Measurements from ENCODE around the gene SETBP1. TPM values are rescaled to one million over a fixed set of nuclear protein-coding genes. Genes with fewer than 3 reads are reported as not detected.

SETBP1 gene
- total RNA-seq, 4 donors from 2014 or later, result 3.3 to 86.6 (median 16.3) TPM

GRCh38 chr18:44807766-44808165 is 127.1 kb downstream of the SETBP1 start:
- Histone ChIP-seq H3K9me3 (no peaks in the 10 kb centered on the region), H3K27me3 (no peaks in the 10 kb centered on the region), H3K27ac (no peak overlapping the region), H3K4me3 (no peak overlapping the region), H3K36me3 (no peaks in the 10 kb centered on the region), H3K4me1 (peaks cover 0 to 48% (median 7%) of the 10 kb centered on the region in 4 donors)
- DNase-seq, result no peak
- TF ChIP-seq CTCF (IDR thresholded peaks at IDR 0.05), result no peak
- TF ChIP-seq POLR2A (IDR thresholded peaks at IDR 0.05), result no peak

- TF ChIP-seq CTCF (IDR thresholded peaks at IDR 0.05) (no peak), POLR2A (IDR thresholded peaks at IDR 0.05) (no peak)
- Histone ChIP-seq H3K4me1 (peaks cover 0 to 13% (median 0%) of the 10 kb centered on the region in 4 donors), H3K4me3 (no peak overlapping the region), H3K36me3 (no peaks in the 10 kb centered on the region), H3K9me3 (no peaks in the 10 kb centered on the region), H3K27ac (no peak overlapping the region), H3K27me3 (no peaks in the 10 kb centered on the region)
- no peak for DNase-seq
Observed at GRCh38 chr18:44811572-44812125, 131.0 kb downstream of the SETBP1 start.

- DNase-seq, result no peak
- H3K27ac ChIP-seq, result no peak overlapping the region
- peaks cover 0 to 8% (median 0%) of the 10 kb centered on the region in 4 donors for H3K4me1 ChIP-seq
- H3K9me3 ChIP-seq, result no peaks in the 10 kb centered on the region
- TF ChIP-seq CTCF (IDR thresholded peaks at IDR 0.05) (no peak), POLR2A (IDR thresholded peaks at IDR 0.05) (no peak)
- H3K36me3 ChIP-seq, result no peaks in the 10 kb centered on the region
- no peaks in the 10 kb centered on the region for H3K27me3 ChIP-seq
- H3K4me3 ChIP-seq, result no peak overlapping the region
Observed at GRCh38 chr18:44812426-44812825, 131.7 kb downstream of the SETBP1 start.

- H3K36me3 ChIP-seq, result no peaks in the 10 kb centered on the region
- no peaks in the 10 kb centered on the region for H3K9me3 ChIP-seq
- H3K27ac ChIP-seq, result no peak overlapping the region
- H3K4me1 ChIP-seq, result no peaks in the 10 kb centered on the region
- DNase-seq, result no peak
- no peak for TF ChIP-seq POLR2A (IDR thresholded peaks at IDR 0.05)
- no peak for TF ChIP-seq CTCF (IDR thresholded peaks at IDR 0.05)
- no peaks in the 10 kb centered on the region for H3K27me3 ChIP-seq
- H3K4me3 ChIP-seq, result no peak overlapping the region
Observed at GRCh38 chr18:44813586-44813985, 132.9 kb downstream of the SETBP1 start.

- no peaks in the 10 kb centered on the region for H3K4me1 ChIP-seq
- TF ChIP-seq CTCF (IDR thresholded peaks at IDR 0.05) (no peak), POLR2A (IDR thresholded peaks at IDR 0.05) (no peak)
- H3K36me3 ChIP-seq, result no peaks in the 10 kb centered on the region
- H3K9me3 ChIP-seq, result no peaks in the 10 kb centered on the region
- no peak overlapping the region for H3K27ac ChIP-seq
- no peak overlapping the region for H3K4me3 ChIP-seq
- no peaks in the 10 kb centered on the region for H3K27me3 ChIP-seq
- no peak for DNase-seq
Observed at GRCh38 chr18:44815108-44815507, 134.4 kb downstream of the SETBP1 start.

GRCh38 chr18:44816050-44816449 is 135.4 kb downstream of the SETBP1 start:
- DNase-seq, result no peak
- no peaks in the 10 kb centered on the region for H3K27me3 ChIP-seq
- H3K4me3 ChIP-seq, result no peak overlapping the region
- no peaks in the 10 kb centered on the region for H3K36me3 ChIP-seq
- TF ChIP-seq CTCF (IDR thresholded peaks at IDR 0.05) (no peak), POLR2A (IDR thresholded peaks at IDR 0.05) (no peak)
- no peaks in the 10 kb centered on the region for H3K9me3 ChIP-seq
- H3K27ac ChIP-seq, result no peak overlapping the region
- no peaks in the 10 kb centered on the region for H3K4me1 ChIP-seq
